H1 (cell line): ENCODE results near the gene DLGAP3. TPM values are rescaled to one million over a fixed set of nuclear protein-coding genes. Genes with fewer than 3 reads are reported as not detected.

Experiments
- polyA plus RNA-seq, 7 experiments: library from polyadenylated mRNA; depleted of rRNA in 3 of 7; stranded (reverse) in 5 of 7; unstranded in 2 of 7; fragments of >200 nt in 5 of 7; fragments of 200-250 nt in 2 of 7; gene quantifications; 1 replicate in 5 of 7; 2 replicates in 1 of 7; 4 replicates in 1 of 7; pipeline versions ENCODE4 v1.2.1 to v1.2.3, GENCODE V29; 2011 to 2013; ENCODE audit warnings: missing spikeins in 2 of 7, mixed read lengths in 2 of 7
- total RNA-seq: library from RNA; stranded (reverse); fragmentation: NEBNext Ultra II Directional; extraction: Animal tissue kit (Norgen Biotek cat#: 25700); gene quantifications from 2 replicates; pipeline ENCODE4 v1.2.1, GENCODE V29; 2021
- TF ChIP-seq, protein P1 (sequence below), 3 experiments: IDR thresholded peaks; 1 replicate in 2 of 3; 2 replicates in 1 of 3; pipeline versions ENCODE4 v1.5.1 to v1.6.1; 2011; ENCODE audit warnings: low read length in 3 of 3, mild to moderate bottlenecking in 3 of 3, inconsistent platforms in 2 of 3, low read depth in 1 of 3, moderate library complexity in 1 of 3; ENCODE audit not compliant: insufficient read depth in 1 of 3; ENCODE audit errors: control extremely low read depth in 1 of 3

DLGAP3 gene
- total and polyA plus RNA-seq, 2 of the 8 experiments (the other 6 are each of a cell fraction or from before 2014, with no cell fraction given), result 3.8 to 13.2 TPM

DNA sequence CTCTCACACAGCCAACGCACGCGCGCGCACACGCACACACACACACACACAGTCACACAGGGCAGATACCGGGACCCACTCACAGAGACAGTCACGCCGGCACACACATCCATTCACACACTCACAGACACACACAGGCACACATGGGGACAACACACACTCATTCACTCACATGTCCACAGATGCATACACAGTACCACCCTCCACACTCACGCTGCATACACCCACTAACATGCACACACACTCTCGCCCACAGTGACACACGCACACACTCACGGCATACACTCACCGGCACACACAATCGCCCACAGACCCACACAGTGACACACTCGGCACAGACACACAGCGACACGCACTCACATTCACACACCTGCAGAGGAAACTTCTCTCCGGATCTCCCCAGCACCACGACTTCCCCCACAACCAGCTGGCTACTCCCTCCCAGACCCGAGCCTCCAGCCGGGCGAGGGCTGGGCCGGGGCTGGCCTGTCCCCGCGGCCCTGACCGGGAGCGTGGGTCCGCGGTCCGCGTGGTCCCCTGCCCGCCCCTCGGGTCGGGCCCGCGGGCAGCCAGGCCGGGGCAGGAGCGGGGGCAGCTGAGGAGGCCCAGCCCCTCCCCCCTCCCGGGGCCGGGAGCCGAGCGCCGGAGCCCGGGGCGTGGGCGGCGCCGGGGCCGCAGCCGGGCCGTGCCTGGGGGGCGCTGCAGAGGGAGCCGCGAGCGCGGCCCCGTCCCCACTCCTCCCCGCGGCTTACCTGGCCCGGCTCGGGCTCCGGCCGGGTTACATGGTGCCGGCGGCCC, 552 bp downstream of the DLGAP3 start (continued):
- TF ChIP-seq, protein P1, sequence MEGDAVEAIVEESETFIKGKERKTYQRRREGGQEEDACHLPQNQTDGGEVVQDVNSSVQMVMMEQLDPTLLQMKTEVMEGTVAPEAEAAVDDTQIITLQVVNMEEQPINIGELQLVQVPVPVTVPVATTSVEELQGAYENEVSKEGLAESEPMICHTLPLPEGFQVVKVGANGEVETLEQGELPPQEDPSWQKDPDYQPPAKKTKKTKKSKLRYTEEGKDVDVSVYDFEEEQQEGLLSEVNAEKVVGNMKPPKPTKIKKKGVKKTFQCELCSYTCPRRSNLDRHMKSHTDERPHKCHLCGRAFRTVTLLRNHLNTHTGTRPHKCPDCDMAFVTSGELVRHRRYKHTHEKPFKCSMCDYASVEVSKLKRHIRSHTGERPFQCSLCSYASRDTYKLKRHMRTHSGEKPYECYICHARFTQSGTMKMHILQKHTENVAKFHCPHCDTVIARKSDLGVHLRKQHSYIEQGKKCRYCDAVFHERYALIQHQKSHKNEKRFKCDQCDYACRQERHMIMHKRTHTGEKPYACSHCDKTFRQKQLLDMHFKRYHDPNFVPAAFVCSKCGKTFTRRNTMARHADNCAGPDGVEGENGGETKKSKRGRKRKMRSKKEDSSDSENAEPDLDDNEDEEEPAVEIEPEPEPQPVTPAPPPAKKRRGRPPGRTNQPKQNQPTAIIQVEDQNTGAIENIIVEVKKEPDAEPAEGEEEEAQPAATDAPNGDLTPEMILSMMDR (IDR thresholded peaks at IDR 0.05; ENCODE audit: control extremely low read depth in 1 of 3, insufficient read depth in 1 of 3, low read depth in 1 of 3, low read length in 3 of 3), result no peak
